HEK293 (cell line): Measurements from ENCODE around the gene IL17B.

ENCODE experiments used
- BCL11A ChIP-seq: fragments of 450-650 bp; formaldehyde crosslinking; IDR thresholded peaks from 2 replicates; pipeline ENCODE4 v1.5.1; 2016; ENCODE audit warnings: low read depth, missing biosample characterization, missing genetic modification characterization
- MEIS1 ChIP-seq: sonication (generic); formaldehyde crosslinking; IDR thresholded peaks from 2 replicates; pipeline ENCODE4 v1.8.1; 2022; ENCODE audit warnings: missing genetic modification reagents, mild to moderate bottlenecking, borderline replicate concordance
- ZFP3 ChIP-seq: fragments of 450-650 bp; formaldehyde crosslinking; IDR thresholded peaks from 2 replicates; pipeline ENCODE4 v1.5.1; 2016; ENCODE audit warnings: low read depth, missing biosample characterization, missing genetic modification characterization
- ZNF10 ChIP-seq: fragments of 450-650 bp; formaldehyde crosslinking; IDR thresholded peaks from 2 replicates; pipeline ENCODE4 v1.5.1; 2017; ENCODE audit warnings: missing biosample characterization, missing genetic modification characterization
- ZNF174 ChIP-seq: fragments of 450-650 bp; formaldehyde crosslinking; IDR thresholded peaks from 2 replicates; pipeline ENCODE4 v1.5.0; 2017; ENCODE audit warnings: missing biosample characterization, mild to moderate bottlenecking, missing genetic modification characterization
- ZNF510 ChIP-seq: fragments of 450-650 bp; formaldehyde crosslinking; IDR thresholded peaks from 2 replicates; pipeline ENCODE4 v1.5.1; 2018; ENCODE audit warnings: mild to moderate bottlenecking, missing genetic modification characterization, missing biosample characterization; ENCODE audit not compliant: insufficient replicate concordance
- ZNF544 ChIP-seq: fragments of 450-650 bp; formaldehyde crosslinking; IDR thresholded peaks from 2 replicates; pipeline ENCODE4 v1.5.0; 2017; ENCODE audit warnings: missing biosample characterization, missing genetic modification characterization
- ZNF785 ChIP-seq: fragments of 450-650 bp; formaldehyde crosslinking; IDR thresholded peaks from 2 replicates; pipeline ENCODE4 v1.5.1; 2016; ENCODE audit warnings: missing biosample characterization, missing genetic modification characterization
- TF ChIP-seq, protein P1 (sequence below): fragments of 450-650 bp; formaldehyde crosslinking; IDR thresholded peaks from 2 replicates; pipeline ENCODE4 v1.5.1; 2016; ENCODE audit warnings: missing biosample characterization, missing genetic modification characterization
- TF ChIP-seq, protein P2 (sequence below): fragments of 450-650 bp; formaldehyde crosslinking; IDR thresholded peaks from 2 replicates; pipeline ENCODE4 v1.5.1; 2016; ENCODE audit warnings: missing biosample characterization, missing genetic modification characterization
- TF ChIP-seq, protein P3 (sequence below): fragments of 450-650 bp; formaldehyde crosslinking; IDR thresholded peaks from 2 replicates; pipeline ENCODE4 v1.5.1; 2017; ENCODE audit warnings: missing biosample characterization, missing genetic modification characterization
- TF ChIP-seq, protein P4 (sequence below): fragments of 450-650 bp; formaldehyde crosslinking; IDR thresholded peaks from 2 replicates; pipeline ENCODE4 v1.5.1; 2016; ENCODE audit warnings: missing biosample characterization, missing genetic modification characterization
- TF ChIP-seq, protein P5 (sequence below): fragments of 450-650 bp; formaldehyde crosslinking; IDR thresholded peaks from 2 replicates; pipeline ENCODE4 v1.5.1; 2016; ENCODE audit warnings: missing biosample characterization, missing genetic modification characterization
- TF ChIP-seq, protein P6 (sequence below): sonication (generic); formaldehyde crosslinking; IDR thresholded peaks from 2 replicates; pipeline ENCODE4 v1.8.1; 2022; ENCODE audit warnings: mild to moderate bottlenecking, moderate library complexity, missing genetic modification reagents

DNA sequence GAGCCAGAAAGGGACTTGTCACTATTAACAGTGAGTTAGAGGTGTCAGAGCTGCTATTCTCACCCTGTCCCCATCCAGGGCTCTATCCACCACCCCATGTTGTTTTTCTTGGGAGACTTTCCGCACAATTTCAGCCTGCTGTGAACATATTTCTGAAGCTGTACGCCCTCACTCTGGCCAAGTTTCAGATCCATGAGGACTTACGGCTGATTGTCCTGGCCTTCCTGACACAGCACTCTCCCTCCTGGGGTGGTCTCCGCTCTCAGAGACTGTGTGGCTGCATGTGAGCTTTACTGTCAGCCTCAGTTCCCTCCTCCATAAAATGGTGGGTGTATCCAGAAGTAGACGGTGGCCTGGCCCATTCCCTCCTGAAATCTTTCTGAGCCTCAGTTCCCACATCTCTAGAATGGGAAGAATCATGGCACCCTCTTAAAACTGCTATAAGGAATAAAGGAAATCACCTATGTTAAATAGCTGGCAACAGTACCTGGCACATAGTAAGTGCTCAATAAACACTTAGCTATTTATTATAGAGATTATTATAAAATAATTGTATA lies 804 bp upstream of the IL17B start:
- TF ChIP-seq, protein P1, sequence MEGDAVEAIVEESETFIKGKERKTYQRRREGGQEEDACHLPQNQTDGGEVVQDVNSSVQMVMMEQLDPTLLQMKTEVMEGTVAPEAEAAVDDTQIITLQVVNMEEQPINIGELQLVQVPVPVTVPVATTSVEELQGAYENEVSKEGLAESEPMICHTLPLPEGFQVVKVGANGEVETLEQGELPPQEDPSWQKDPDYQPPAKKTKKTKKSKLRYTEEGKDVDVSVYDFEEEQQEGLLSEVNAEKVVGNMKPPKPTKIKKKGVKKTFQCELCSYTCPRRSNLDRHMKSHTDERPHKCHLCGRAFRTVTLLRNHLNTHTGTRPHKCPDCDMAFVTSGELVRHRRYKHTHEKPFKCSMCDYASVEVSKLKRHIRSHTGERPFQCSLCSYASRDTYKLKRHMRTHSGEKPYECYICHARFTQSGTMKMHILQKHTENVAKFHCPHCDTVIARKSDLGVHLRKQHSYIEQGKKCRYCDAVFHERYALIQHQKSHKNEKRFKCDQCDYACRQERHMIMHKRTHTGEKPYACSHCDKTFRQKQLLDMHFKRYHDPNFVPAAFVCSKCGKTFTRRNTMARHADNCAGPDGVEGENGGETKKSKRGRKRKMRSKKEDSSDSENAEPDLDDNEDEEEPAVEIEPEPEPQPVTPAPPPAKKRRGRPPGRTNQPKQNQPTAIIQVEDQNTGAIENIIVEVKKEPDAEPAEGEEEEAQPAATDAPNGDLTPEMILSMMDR (tag by site-specific recombination): no peak
- no peak for TF ChIP-seq ZFP3 (tag by site-specific recombination)
- TF ChIP-seq, protein P2, sequence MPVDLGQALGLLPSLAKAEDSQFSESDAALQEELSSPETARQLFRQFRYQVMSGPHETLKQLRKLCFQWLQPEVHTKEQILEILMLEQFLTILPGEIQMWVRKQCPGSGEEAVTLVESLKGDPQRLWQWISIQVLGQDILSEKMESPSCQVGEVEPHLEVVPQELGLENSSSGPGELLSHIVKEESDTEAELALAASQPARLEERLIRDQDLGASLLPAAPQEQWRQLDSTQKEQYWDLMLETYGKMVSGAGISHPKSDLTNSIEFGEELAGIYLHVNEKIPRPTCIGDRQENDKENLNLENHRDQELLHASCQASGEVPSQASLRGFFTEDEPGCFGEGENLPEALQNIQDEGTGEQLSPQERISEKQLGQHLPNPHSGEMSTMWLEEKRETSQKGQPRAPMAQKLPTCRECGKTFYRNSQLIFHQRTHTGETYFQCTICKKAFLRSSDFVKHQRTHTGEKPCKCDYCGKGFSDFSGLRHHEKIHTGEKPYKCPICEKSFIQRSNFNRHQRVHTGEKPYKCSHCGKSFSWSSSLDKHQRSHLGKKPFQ: no peak
- TF ChIP-seq, protein P3, sequence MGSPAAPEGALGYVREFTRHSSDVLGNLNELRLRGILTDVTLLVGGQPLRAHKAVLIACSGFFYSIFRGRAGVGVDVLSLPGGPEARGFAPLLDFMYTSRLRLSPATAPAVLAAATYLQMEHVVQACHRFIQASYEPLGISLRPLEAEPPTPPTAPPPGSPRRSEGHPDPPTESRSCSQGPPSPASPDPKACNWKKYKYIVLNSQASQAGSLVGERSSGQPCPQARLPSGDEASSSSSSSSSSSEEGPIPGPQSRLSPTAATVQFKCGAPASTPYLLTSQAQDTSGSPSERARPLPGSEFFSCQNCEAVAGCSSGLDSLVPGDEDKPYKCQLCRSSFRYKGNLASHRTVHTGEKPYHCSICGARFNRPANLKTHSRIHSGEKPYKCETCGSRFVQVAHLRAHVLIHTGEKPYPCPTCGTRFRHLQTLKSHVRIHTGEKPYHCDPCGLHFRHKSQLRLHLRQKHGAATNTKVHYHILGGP (tag by site-specific recombination): no peak
- TF ChIP-seq, protein P4, sequence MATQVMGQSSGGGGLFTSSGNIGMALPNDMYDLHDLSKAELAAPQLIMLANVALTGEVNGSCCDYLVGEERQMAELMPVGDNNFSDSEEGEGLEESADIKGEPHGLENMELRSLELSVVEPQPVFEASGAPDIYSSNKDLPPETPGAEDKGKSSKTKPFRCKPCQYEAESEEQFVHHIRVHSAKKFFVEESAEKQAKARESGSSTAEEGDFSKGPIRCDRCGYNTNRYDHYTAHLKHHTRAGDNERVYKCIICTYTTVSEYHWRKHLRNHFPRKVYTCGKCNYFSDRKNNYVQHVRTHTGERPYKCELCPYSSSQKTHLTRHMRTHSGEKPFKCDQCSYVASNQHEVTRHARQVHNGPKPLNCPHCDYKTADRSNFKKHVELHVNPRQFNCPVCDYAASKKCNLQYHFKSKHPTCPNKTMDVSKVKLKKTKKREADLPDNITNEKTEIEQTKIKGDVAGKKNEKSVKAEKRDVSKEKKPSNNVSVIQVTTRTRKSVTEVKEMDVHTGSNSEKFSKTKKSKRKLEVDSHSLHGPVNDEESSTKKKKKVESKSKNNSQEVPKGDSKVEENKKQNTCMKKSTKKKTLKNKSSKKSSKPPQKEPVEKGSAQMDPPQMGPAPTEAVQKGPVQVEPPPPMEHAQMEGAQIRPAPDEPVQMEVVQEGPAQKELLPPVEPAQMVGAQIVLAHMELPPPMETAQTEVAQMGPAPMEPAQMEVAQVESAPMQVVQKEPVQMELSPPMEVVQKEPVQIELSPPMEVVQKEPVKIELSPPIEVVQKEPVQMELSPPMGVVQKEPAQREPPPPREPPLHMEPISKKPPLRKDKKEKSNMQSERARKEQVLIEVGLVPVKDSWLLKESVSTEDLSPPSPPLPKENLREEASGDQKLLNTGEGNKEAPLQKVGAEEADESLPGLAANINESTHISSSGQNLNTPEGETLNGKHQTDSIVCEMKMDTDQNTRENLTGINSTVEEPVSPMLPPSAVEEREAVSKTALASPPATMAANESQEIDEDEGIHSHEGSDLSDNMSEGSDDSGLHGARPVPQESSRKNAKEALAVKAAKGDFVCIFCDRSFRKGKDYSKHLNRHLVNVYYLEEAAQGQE (tag by site-specific recombination): no peak
- no peak for TF ChIP-seq ZNF10 (tag by site-specific recombination)
- TF ChIP-seq MEIS1: no peak
- no peak for TF ChIP-seq ZNF544
- no peak for TF ChIP-seq ZNF785
- TF ChIP-seq ZNF510 (tag by site-specific recombination): no peak
- no peak for TF ChIP-seq BCL11A (tag by site-specific recombination)
- TF ChIP-seq, protein P5, sequence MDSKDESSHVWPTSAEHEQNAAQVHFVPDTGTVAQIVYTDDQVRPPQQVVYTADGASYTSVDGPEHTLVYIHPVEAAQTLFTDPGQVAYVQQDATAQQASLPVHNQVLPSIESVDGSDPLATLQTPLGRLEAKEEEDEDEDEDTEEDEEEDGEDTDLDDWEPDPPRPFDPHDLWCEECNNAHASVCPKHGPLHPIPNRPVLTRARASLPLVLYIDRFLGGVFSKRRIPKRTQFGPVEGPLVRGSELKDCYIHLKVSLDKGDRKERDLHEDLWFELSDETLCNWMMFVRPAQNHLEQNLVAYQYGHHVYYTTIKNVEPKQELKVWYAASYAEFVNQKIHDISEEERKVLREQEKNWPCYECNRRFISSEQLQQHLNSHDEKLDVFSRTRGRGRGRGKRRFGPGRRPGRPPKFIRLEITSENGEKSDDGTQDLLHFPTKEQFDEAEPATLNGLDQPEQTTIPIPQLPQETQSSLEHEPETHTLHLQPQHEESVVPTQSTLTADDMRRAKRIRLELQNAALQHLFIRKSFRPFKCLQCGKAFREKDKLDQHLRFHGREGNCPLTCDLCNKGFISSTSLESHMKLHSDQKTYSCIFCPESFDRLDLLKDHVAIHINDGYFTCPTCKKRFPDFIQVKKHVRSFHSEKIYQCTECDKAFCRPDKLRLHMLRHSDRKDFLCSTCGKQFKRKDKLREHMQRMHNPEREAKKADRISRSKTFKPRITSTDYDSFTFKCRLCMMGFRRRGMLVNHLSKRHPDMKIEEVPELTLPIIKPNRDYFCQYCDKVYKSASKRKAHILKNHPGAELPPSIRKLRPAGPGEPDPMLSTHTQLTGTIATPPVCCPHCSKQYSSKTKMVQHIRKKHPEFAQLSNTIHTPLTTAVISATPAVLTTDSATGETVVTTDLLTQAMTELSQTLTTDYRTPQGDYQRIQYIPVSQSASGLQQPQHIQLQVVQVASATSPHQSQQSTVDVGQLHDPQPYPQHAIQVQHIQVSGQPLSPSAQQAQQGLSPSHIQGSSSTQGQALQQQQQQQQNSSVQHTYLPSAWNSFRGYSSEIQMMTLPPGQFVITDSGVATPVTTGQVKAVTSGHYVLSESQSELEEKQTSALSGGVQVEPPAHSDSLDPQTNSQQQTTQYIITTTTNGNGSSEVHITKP (tag by site-specific recombination): no peak
- TF ChIP-seq ZNF174 (tag by site-specific recombination): no peak
- TF ChIP-seq, protein P6, sequence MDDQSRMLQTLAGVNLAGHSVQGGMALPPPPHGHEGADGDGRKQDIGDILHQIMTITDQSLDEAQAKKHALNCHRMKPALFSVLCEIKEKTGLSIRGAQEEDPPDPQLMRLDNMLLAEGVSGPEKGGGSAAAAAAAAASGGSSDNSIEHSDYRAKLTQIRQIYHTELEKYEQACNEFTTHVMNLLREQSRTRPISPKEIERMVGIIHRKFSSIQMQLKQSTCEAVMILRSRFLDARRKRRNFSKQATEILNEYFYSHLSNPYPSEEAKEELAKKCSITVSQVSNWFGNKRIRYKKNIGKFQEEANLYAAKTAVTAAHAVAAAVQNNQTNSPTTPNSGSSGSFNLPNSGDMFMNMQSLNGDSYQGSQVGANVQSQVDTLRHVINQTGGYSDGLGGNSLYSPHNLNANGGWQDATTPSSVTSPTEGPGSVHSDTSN (CRISPR knock-in tag): no peak
